ENCODE results near the gene PPP1R3D.
"Not testable (repeated sequence)": the region's sequence is repeated elsewhere in the genome, so short reads cannot be mapped to it uniquely, and the experiment has no call there.

PPP1R3D gene, protein sequence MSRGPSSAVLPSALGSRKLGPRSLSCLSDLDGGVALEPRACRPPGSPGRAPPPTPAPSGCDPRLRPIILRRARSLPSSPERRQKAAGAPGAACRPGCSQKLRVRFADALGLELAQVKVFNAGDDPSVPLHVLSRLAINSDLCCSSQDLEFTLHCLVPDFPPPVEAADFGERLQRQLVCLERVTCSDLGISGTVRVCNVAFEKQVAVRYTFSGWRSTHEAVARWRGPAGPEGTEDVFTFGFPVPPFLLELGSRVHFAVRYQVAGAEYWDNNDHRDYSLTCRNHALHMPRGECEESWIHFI

DNA sequence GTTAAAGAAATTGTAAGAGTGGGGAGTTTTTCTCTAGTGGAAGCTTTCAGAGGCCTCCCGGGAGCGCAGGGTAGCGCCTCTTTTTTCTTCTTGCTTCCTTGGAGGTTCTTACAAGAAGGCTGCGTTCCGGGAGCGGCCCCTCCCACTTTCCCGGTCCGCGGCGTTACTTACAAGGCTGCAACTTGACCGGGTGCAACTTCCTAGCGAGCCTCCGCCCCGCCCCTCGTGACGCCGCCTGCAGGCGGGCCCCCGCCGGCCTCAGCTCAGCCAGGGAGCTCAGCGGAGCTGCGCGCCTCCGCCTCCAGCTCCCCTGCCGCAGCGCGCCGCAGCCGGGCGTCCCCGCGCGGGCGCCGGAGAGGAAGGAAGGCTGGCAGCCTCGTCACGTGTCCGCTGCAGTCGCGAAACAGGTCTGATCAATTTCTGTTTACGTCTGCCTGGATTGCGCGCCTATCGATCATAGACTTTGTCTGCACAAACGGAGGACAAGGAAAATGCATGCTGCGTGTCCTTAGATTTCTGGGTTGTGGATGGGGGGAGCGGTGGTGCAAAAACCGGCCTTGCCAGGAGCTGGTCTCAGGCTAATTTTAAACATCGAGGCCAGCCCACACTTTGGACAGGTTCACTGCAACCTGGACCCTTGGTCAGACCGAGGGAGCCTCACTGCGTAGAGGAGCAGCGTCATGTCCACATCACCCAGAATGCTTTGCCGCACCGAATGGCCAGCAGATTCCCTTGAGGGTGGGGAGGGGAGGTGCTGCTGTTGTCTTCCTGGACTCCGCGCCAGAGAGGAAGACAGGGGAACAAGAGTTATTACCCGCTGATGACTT is at the start of gene PPP1R3D, which contains the start of gene FAM217B:
PPP1R3D (minus strand) TSS at position 177 of the 827 bp plus-strand sequence. CDS start 374 bp downstream, outside the sequence.
FAM217B (plus strand) TSS at position 261 of the 827 bp plus-strand sequence. CDS start 3,555 bp downstream, outside the sequence.
- peak; percentile 95 for DNase-seq

DNA sequence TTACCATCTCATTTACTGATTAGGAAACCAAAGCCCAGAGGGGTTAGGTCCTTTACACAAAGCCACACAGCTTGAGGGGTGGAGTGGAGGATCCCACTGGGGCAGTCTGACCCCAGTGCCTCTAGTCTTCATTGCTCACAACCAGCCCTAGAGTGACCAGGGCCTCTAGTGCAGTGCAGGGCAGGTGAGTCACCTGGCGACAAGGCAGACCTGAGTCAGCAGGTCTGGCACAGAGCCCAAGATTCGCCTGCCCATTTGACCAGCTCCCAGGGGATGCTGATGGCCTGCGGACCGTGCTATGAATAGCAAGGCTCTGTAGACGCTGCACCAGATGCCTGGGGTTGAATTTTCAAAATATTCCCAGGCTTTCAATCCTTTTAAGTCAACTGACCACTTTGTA is 48.0 kb upstream of the PPP1R3D start:
- no peak for DNase-seq

DNA sequence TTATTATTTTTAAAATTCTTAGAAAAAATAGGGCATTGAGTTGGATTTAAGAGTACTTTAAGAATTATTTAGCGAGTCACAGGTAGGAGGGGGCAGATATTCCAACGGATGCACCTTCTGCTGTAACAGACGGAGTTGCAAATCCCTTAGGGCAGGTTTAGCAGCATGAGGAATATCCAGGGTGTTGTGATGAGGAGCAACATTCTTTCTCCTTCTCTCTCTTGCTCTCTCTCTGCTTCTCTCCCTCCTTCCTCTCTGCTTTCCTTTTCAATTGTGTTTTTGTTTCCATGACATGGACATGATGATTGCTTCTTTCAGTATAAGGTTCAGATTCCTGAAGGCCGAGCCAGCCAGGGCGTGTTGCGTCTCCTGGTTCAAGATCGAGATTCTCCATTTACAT is 47.0 kb upstream of the PPP1R3D start:
- DNase-seq = no peak

DNA sequence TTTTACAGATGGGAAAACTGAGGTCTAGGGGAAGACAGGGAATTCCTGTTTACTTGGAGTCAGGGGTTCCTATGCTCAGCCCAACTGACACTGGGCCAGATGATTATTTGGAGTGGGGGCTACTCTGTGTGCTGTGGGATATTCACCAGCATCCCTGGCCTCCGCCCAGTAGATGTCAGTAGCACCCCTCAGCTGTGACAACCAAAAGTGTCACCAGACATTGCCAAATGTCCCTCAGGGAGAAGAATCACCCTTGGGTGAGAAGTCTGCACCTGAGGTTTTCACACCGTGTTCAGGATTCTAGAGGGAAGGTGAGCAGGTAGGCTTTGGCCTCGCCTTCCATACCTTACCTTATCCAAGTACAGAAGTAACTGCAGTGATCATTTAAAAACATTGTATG is 45.8 kb upstream of the PPP1R3D start:
- no peak for DNase-seq

DNA sequence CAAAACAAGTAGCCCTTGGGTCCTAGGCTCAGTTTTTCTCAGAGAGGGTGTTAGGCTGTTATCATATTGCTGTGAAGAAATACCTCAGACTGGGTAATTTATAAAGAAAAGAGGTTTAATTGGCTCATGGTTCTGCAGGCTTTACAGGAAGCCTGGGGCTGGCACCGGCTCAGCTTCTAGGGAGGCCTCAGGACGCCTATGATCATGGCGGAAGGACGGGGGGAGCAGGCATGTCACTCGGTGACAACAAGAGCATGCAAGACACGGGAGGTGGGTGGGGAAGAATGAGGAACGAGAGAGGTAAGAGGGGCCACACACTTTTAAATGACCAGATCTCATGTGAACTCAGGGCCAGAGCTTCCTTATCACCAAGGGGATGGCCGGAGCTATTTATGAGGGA is 45.1 kb upstream of the PPP1R3D start:
- no peak for DNase-seq

DNA sequence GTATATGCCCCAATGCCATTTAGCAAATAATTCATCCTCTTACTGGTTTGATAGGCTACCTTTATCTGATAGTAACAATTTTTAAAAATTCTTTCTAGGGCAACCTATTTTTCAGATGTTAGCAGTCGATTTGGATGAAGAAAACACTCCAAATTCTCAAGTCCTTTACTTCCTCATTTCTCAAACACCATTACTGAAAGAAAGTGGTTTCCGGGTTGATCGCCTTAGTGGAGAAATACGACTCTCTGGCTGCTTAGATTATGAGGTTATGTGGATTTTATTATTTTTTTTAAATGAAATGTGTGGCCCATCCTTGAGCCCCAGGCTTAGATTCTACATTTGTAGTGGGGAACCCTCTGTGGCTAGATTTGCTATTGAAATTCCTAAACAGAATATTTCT is 44.4 kb upstream of the PPP1R3D start:
- no peak for DNase-seq

DNA sequence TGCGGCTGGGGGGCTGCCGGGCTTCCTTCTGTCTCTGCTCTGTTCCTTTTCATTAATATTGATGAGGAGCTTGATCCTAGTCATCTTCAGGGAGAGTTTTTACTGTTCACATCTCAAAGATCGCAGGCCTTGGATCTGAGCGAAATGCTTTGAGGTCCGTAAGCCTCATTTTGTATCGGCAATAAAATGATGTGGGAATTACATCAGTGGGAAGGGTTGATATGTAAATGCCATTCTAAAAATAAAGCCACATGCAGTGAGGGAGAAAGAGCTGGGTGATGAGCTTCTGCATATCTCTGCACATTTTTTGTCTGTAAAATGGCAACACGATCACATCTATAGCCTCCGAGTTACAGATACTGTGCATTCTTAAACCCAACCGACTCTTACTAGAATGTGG is 43.0 kb upstream of the PPP1R3D start:
- no peak for DNase-seq

DNA sequence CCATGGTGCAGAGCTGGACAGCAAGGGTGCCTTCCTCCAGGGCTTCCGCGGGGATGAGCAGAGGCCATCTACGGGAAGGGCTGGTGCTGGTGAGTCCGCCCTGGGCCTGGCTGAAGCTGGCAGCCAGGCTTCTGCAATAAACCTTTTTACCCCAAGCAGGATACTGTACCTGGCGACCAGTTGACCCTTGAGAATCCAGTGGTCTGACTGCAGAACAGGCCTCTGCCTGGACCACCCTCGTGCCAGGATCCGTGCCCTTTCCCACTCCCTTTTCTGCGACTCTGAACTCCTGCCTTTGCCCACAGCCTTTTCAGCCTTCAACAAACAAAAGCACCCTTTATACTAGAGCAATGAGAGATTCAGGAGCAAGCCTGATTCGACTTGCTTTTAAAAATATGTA is 37.0 kb upstream of the PPP1R3D start:
- DNase-seq = no peak

DNA sequence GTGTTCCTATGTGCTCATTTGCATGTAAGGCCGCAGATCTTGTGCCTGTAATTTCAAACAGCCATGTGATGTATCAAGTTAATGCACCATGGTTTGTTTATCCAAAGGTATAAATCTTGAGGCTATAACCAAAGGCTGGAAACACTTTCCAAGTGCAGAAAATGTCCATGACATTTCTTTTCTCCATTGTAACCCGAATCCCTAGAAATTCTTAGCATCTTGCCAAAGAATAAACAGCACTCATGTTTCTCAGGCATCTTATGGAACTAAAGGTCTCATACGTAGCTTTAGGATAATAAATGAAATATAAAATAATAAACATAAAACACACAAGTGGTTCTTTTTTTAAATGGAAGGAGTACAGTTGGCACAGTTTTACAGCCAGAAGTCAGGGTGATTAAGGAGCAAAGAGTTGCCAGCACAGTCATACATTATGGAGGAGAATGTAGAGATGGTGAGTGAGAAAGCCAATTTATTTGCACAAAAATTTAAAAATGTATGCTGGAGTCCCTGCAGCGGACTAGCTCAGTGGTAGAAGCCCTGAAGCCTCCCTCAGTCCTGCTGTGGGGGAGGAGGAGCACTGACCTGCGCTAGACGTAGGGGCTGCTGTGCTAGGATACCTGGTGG is 36.2 kb upstream of the PPP1R3D start:
- no peak for DNase-seq

DNA sequence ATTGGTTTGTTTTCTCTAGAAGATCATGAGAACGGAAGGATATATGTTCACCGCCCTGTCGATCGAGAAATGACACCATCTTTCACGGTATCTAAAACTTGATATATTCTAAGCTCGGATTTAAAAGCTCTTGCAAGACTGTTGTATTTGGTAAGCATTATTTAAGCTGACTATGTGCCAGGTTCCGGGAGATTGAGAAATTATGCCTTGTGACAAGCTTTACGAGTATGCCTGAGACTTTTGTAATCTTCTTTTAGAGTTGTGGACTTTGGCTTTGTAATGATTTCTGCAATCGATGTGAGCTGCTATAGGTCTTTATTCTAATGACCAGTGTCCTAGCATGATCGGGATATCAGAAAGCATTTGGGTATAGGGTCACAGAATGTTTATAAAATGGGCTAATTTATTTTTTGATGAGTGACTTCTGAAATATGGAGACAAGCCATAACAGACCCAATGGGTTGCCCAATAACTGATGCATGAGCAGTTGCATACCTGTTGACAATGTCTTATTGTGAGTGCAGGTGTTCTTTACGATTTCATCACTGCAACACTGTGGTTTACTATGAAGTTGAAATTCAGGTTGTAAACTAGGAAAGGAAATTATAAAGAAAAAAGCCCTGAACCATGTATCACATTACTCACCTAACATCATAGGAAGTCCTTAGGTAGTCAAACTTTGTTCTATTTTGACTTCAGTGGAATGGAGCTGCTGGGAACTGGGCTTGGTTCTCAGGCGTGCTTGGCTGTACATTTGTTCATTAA is 32.1 kb upstream of the PPP1R3D start:
- no peak for DNase-seq

DNA sequence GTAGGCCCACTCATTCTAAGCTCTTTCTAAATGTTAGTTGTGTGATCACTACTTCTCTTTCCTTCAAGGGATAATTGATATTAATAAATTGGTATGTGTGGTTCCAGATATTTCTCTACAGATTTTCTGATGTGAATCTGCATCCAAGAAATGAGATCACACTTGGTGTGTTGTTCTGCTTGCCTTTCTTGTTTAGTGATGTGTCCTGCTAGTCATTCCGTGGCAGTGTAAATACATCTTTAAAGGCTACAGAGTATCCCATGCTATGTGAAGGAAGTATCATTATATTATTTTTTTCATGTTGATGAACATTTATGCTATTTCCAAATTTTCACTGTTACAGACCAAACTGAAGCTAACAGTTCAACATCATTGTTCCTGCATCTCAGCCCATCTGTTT is 31.3 kb upstream of the PPP1R3D start:
- DNase-seq = no peak

DNA sequence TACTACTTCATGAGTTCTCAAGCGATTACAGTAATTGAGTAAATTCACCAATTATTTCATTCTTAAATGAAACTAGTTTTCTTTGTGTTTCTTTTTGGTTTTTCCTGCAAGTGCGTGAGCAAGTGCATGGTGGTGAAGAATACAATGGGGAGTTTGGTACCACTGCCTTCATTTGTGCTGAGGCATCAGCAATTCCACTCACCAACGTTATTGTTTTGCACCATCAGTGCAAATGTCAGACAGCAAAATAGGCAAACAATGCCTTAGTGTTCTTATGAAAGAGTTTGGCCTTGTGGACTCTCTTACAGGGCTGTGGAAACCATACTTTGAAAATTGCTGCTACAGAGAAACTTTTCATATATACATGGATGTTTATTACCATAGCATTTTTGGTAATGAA is 26.3 kb upstream of the PPP1R3D start:
- DNase-seq = no peak

DNA sequence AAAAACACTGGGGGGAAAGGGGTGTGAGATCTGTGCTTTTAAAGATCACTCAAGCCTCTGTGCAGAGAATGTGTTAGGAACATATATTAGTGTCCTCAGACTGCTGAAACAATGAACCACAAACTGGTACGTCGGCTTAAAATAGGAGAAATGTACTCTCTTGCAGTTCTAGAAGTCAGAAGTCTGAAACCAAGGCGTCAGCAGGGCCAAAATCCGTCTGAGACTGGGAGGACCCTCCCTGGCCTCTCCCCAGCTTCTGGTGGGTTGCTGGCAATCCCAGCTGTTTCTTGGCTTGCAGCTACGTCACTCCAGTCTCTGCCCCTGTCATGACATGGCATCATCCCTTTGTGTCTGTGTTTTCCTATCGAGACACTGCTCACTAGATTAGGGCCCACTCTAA is 22.1 kb upstream of the PPP1R3D start:
- no peak for DNase-seq

DNA sequence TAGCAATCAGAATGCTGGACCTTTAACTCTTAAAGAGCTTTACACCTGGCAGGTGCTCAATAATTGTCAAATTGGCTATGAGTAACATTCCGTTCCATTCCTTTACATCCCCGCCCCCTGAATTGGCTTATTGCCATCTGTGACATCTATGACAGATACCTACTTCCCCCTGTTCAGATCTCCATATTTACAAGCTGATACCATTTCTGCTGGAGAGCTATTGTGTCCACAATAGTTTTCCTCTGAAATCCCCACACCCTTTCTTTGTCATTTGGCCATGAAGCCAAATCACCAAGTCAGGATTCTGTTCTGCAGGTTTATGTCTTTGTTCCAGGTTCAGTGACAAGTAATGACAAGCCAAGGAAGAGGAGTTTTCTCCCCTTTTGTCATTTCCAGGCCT is 21.3 kb upstream of the PPP1R3D start:
- no peak for DNase-seq

DNA sequence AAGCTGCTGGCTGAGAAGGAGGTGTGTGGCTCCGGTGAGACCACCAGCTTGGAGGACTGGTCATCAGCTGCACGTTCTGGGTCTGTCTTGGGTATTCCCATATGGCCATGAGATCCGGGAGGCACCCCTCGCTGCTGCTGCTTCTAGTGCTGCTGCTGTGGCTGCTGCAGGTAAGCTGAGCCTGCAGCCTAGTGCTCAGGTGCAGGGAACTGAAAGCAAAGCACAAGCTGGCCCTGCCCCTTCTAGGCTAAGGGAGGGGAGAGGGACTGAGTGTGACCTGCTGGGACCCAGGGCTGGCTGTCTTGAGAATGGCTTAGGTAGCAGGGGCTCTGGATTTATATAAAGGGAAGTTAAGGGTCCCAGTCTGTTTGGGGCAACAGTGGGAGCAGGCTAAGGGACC is 18.5 kb upstream of the PPP1R3D start:
- no peak for DNase-seq

DNA sequence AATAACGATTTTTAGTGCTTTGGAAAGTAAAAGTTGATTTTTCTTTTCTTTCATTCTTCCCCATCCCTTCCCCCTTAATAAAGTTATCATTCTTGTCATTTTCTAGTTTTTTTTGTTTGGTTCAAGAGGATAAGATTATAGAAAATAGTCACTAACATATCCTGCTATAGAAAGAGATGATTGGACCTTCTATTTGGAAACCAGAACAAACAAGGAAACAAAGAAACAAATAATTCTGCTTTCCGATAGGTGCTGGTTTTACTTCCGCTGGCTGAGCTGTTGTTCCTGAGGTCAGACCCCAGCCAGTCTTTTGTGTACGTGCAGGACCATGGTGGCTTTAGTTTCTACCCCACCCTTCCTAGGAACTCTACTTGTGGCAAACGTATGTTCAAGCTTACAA is 18.0 kb upstream of the PPP1R3D start, which contains the start of gene CDH26:
CDH26 (plus strand) TSS at position 301 of the 400 bp plus-strand sequence. CDS start 304 bp downstream, outside the sequence.
- DNase-seq = no peak

DNA sequence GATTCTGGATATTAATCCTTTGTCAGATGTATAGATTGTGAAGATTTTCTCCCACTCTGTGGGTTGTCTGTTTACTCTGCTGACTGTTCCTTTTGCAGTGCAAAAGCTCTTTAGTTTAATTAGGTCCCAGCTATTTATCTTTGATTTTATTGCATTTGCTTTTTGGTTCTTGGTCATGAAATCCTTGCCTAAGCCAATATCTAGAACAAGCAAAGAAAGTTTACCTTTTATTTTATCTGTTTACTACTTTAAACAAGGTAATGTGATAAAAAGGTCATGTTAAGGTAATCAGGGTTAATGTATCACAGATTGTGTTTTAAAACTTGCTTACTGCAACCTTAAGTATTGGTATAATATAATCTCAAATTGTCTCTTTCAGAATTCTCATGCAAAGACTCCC is 17.5 kb upstream of the PPP1R3D start:
- not testable (repeated sequence) for DNase-seq

DNA sequence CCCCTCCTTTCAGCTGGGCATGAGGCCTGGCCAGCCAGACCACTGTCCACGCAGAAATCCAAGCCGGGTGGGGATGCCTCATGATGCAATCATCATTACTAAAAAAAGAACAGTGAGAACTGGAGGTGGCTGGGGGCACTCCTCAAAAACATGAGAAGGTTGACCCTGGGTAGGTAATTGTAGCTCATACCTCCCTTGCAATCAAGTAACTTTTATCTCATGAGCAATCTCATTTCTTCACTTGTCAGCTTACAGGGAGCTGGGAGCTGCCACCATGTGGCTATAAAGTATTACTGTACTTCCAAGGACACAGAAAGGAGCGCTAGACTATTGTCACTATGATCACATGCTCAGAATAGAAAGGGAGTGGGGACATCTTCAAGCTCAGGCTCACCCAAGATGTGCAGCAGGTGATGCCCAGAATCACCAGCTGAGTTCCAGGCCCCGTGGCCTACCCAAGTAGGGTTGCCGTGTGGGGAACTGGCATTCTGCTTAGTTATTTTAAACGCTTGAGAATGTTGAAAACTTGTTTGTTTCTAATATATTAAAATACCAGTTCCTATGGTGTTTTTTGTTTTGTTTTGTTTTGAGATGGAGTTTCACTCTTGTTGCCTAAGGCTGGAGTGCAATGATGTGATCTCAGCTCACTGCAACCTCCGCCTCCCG is 15.2 kb upstream of the PPP1R3D start:
- DNase-seq = no peak

DNA sequence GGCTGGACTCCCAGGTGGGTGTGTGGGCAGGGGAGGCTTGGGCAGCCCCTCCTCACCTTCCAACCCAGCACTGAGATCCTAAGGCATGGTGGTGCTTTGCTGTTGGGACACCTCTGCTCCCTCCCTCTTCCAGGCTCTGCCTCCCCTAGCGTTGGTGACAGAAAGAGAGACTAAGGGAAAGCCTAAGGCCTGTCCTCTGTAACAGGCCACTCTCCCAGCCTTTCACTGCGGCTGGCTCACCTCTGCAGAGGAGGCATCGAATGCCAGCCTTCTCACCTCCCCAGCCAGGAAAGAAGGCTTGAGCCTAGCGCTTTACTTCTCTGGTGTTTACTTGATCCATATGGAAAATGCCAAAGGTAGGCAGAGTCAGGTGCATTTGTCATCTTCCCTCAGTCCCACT is 14.6 kb upstream of the PPP1R3D start:
- no peak for DNase-seq

DNA sequence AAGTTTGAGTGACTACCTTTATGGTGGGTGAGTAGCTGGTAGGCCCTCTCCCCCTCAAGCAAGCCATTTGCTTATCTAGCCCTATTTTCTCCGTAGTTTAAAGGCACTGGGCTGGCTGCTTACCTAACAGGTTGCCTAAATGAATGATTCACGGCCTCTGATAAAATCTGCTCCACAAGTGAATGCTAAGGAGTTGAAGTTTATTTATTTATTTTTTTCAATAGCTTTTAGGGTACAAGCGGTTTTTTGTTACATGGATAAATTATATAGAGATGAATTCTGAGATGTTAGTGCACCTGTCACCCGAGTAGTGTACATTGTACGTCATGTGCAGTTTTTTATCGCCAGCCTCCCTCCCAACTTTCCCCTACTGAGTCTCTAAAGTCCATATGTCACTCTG is 9.8 kb upstream of the PPP1R3D start:
- no peak for DNase-seq

DNA sequence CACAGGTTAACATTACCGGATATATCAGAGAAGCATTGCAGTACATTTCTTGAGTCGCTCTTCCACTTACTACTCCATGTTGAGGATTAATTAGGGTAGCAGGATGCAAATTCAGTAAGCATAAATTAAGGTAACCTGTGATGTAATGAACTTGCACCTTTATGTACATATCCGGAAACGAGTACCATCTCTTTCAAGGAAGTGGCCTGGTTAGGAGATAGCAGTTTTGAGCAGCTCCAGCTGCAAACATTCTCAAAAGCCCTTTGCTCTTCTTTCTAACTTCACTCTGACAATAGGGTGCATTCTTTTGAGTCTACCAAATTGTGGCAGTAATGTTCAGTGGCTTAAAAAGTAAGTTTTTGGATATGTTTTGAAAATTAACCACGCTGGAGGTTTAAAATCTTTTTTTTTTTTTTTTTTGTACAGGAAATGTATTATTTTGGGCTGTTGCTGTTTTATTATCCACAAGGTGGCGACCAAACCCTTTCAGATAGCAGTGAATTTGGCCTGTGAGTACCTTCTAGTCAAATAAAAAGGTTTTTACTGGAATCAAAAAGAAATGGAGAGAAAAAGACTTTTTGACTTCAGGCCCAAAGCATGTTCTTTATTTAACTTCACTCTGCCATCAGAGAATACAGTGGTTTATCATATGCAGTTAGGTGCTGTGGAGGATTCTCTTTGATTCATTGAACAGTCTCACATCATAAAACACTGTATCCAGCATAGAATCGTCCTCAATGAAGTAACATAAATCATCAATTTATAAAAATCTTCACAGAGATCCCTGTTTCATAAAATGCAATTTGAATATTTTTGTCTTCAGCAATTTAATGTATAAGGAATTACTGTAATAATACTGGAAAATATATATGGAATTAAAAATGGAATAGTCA is 9.0 kb upstream of the PPP1R3D start:
- DNase-seq = no peak

Data from stimulated activated CD4-positive, alpha-beta T cell treated with anti-CD3 and anti-CD28 coated beads, Interleukin-15, amount 100 ng/mL, for 24 hours (primary cell).